HepG2 (cell line): ENCODE data around the gene DMPK. TPM values are rescaled to one million over a fixed set of nuclear protein-coding genes. Genes with fewer than 3 reads are reported as not detected.

Experiments used
- GATAD2A ChIP-seq: IDR thresholded peaks from 2 replicates; pipeline ENCODE4 v1.6.1; 2016
- IRX3 ChIP-seq: sonication (generic); formaldehyde crosslinking; IDR thresholded peaks from 2 replicates; pipeline ENCODE4 v1.8.1; 2023; ENCODE audit warnings: mild to moderate bottlenecking, low read depth, missing genetic modification reagents, borderline replicate concordance
- MED1 ChIP-seq: sonication (generic); formaldehyde crosslinking; IDR thresholded peaks from 2 replicates; pipeline ENCODE4 v1.4.0; 2020; ENCODE audit warnings: missing genetic modification reagents
- NRL ChIP-seq: sonication (generic); formaldehyde crosslinking; IDR thresholded peaks from 2 replicates; pipeline ENCODE4 v1.5.0; 2020; ENCODE audit warnings: missing genetic modification reagents, mild to moderate bottlenecking, moderate library complexity, borderline replicate concordance
- RARA ChIP-seq: IDR thresholded peaks from 2 replicates; pipeline ENCODE4 v1.6.1; 2016; ENCODE audit warnings: missing genetic modification reagents, missing compliant biosample characterization
- RBM39 ChIP-seq: fragments of 200-400 bp; formaldehyde crosslinking; IDR thresholded peaks from one replicate; pipeline ENCODE4 v1.6.1; 2018; ENCODE audit warnings: antibody characterized with exemption, mild to moderate bottlenecking, low read depth, low read length; ENCODE audit not compliant: poor library complexity, severe bottlenecking
- RFXAP ChIP-seq: sonication (generic); formaldehyde crosslinking; IDR thresholded peaks from 2 replicates; pipeline ENCODE4 v1.4.0; 2020; ENCODE audit warnings: missing genetic modification reagents, borderline replicate concordance
- TARDBP ChIP-seq: sonication (generic); formaldehyde crosslinking; IDR thresholded peaks from 2 replicates; pipeline ENCODE4 v1.8.0; 2022; ENCODE audit warnings: mild to moderate bottlenecking, missing genetic modification reagents
- TEAD3 ChIP-seq: optimal IDR thresholded peaks from 2 replicates; pipeline ENCODE3; 2016; ENCODE audit warnings: borderline replicate concordance
- U2AF1 ChIP-seq: fragments of 200-400 bp; formaldehyde crosslinking; optimal IDR thresholded peaks from 2 replicates; pipeline ENCODE3; 2017; ENCODE audit warnings: mild to moderate bottlenecking, low read depth, low read length
- ZMAT3 ChIP-seq: sonication (generic); formaldehyde crosslinking; conservative IDR thresholded peaks from 2 replicates; pipeline ENCODE4 v1.7.0; 2021; ENCODE audit warnings: missing genetic modification reagents
- ZNF614 ChIP-seq: IDR thresholded peaks from 2 replicates; pipeline ENCODE4 v1.6.1; 2018; ENCODE audit warnings: missing biosample characterization, missing genetic modification reagents, inconsistent platforms, borderline replicate concordance
- ZNF720 ChIP-seq: sonication (generic); formaldehyde crosslinking; IDR thresholded peaks from 2 replicates; pipeline ENCODE4 v1.4.0; 2020; ENCODE audit warnings: missing genetic modification reagents
- polyA plus RNA-seq, 8 experiments: library from polyadenylated mRNA; depleted of rRNA in 3 of 8; stranded (reverse) in 7 of 8; unstranded in 1 of 8; fragments of >200 nt; fragmentation: Illumina TruSeq in 4 of 8; extraction: Trizol in 4 of 8; gene quantifications; 2 replicates each; pipeline versions ENCODE4 v1.2.1 to v1.2.3, GENCODE V29; 2011 to 2016; ENCODE audit warnings: low read depth in 4 of 8, missing spikeins in 1 of 8, mixed read lengths in 1 of 8; ENCODE audit not compliant: insufficient read depth in 1 of 8
- total RNA-seq, 5 experiments: library from RNA; depleted of rRNA; stranded (reverse); fragments of >200 nt; fragmentation: Illumina TruSeq; extraction: Trizol; gene quantifications; 2 replicates each; pipeline ENCODE4 v1.2.3, GENCODE V29; 2016; ENCODE audit warnings: low read depth in 1 of 5
- TF ChIP-seq, protein P1 (sequence below), 2 experiments: sonication (generic) in 1 of 2; formaldehyde crosslinking in 1 of 2; IDR thresholded peaks; 2 replicates each; pipeline versions ENCODE4 v1.4.0 to v1.6.1; 2018 to 2020; ENCODE audit warnings: missing genetic modification reagents in 2 of 2, borderline replicate concordance in 1 of 2, low read depth in 1 of 2, mild to moderate bottlenecking in 1 of 2, missing biosample characterization in 1 of 2
- TF ChIP-seq, protein P2 (sequence below): IDR thresholded peaks from 2 replicates; pipeline ENCODE4 v1.6.1; 2016; ENCODE audit warnings: low read depth, borderline replicate concordance
- TF ChIP-seq, protein P3 (sequence below): sonication (generic); formaldehyde crosslinking; IDR thresholded peaks from 2 replicates; pipeline ENCODE4 v1.4.0; 2020; ENCODE audit warnings: missing genetic modification reagents, borderline replicate concordance
- TF ChIP-seq, protein P4 (sequence below): sonication (generic); formaldehyde crosslinking; IDR thresholded peaks from 2 replicates; pipeline ENCODE4 v1.4.0; 2020; ENCODE audit warnings: mild to moderate bottlenecking, missing genetic modification reagents
- TF ChIP-seq, protein P5 (sequence below): sonication (generic); formaldehyde crosslinking; IDR thresholded peaks from 2 replicates; pipeline ENCODE4 v1.4.0; 2020; ENCODE audit warnings: missing genetic modification reagents, mild to moderate bottlenecking, borderline replicate concordance

DMPK gene
- total and polyA plus RNA-seq, 2 of the 13 experiments (the other 11 are each of a cell fraction or from before 2014, with no cell fraction given): 5.3 to 8.8 TPM

DNA sequence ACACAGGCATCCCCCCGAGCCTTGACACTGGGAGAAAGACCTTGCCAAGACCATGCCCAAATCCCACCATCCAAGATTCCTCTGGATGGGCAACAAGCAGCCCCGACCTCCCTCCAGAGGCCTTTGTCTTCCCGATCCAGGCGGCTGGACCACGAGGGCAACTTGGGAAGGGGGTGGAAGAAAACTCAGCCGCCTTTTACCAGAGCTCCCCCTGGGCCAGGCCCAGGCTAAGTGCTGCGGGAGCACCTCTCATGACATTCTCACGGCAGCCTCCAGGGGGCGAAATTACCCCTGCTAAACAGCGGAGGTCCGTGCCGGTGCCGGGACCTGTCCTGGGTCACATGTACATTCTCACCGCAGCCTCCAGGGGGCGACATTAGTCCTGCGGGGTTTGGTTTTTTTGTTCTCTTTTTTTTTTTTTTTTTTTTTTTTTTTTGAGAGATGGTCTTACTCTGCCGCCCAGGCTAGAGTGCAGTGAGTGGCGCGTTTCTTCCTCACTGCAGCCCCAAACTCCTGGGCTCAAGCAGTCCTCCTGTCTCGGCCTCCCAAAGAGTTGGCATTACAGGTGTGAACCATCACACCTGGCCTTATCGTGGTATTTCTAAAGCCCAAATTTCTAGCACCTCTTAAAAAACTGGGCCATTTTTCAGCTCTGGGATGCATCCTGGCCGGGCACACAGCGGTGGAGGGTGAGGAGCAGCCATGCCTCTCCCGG lies 34.9 kb upstream of the DMPK start (continued):
- TF ChIP-seq, protein P1, sequence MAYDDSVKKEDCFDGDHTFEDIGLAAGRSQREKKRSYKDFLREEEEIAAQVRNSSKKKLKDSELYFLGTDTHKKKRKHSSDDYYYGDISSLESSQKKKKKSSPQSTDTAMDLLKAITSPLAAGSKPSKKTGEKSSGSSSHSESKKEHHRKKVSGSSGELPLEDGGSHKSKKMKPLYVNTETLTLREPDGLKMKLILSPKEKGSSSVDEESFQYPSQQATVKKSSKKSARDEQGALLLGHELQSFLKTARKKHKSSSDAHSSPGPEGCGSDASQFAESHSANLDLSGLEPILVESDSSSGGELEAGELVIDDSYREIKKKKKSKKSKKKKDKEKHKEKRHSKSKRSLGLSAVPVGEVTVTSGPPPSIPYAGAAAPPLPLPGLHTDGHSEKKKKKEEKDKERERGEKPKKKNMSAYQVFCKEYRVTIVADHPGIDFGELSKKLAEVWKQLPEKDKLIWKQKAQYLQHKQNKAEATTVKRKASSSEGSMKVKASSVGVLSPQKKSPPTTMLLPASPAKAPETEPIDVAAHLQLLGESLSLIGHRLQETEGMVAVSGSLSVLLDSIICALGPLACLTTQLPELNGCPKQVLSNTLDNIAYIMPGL (CRISPR knock-in tag; IDR thresholded peaks at IDR 0.05; ENCODE audit: borderline replicate concordance in 1 of 2, low read depth in 1 of 2): peak; percentile 81 to 93
- TF ChIP-seq TEAD3 (CRISPR knock-in tag): peak; percentile 78
- TF ChIP-seq NRL (CRISPR knock-in tag): peak; percentile 31; the same call in 1 of the 2 replicates
- TF ChIP-seq, protein P2, sequence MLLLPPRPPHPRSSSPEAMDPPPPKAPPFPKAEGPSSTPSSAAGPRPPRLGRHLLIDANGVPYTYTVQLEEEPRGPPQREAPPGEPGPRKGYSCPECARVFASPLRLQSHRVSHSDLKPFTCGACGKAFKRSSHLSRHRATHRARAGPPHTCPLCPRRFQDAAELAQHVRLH (CRISPR knock-in tag): peak; percentile 73; the same call in 1 of the 2 replicates
- TF ChIP-seq MED1 (CRISPR knock-in tag): peak; percentile 57
- peak; percentile 47 for TF ChIP-seq U2AF1
- TF ChIP-seq RARA: 0 out of 2 replicates have a peak, but pooled peaks have one; percentile 14
- TF ChIP-seq, protein P3, sequence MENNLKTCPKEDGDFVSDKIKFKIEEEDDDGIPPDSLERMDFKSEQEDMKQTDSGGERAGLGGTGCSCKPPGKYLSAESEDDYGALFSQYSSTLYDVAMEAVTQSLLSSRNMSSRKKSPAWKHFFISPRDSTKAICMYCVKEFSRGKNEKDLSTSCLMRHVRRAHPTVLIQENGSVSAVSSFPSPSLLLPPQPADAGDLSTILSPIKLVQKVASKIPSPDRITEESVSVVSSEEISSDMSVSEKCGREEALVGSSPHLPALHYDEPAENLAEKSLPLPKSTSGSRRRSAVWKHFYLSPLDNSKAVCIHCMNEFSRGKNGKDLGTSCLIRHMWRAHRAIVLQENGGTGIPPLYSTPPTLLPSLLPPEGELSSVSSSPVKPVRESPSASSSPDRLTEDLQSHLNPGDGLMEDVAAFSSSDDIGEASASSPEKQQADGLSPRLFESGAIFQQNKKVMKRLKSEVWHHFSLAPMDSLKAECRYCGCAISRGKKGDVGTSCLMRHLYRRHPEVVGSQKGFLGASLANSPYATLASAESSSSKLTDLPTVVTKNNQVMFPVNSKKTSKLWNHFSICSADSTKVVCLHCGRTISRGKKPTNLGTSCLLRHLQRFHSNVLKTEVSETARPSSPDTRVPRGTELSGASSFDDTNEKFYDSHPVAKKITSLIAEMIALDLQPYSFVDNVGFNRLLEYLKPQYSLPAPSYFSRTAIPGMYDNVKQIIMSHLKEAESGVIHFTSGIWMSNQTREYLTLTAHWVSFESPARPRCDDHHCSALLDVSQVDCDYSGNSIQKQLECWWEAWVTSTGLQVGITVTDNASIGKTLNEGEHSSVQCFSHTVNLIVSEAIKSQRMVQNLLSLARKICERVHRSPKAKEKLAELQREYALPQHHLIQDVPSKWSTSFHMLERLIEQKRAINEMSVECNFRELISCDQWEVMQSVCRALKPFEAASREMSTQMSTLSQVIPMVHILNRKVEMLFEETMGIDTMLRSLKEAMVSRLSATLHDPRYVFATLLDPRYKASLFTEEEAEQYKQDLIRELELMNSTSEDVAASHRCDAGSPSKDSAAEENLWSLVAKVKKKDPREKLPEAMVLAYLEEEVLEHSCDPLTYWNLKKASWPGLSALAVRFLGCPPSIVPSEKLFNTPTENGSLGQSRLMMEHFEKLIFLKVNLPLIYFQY (CRISPR knock-in tag): peak; percentile 86
- 0 out of 2 replicates have a peak, but pooled peaks have one; percentile 33 for TF ChIP-seq TARDBP (CRISPR knock-in tag)
- TF ChIP-seq, protein P4, sequence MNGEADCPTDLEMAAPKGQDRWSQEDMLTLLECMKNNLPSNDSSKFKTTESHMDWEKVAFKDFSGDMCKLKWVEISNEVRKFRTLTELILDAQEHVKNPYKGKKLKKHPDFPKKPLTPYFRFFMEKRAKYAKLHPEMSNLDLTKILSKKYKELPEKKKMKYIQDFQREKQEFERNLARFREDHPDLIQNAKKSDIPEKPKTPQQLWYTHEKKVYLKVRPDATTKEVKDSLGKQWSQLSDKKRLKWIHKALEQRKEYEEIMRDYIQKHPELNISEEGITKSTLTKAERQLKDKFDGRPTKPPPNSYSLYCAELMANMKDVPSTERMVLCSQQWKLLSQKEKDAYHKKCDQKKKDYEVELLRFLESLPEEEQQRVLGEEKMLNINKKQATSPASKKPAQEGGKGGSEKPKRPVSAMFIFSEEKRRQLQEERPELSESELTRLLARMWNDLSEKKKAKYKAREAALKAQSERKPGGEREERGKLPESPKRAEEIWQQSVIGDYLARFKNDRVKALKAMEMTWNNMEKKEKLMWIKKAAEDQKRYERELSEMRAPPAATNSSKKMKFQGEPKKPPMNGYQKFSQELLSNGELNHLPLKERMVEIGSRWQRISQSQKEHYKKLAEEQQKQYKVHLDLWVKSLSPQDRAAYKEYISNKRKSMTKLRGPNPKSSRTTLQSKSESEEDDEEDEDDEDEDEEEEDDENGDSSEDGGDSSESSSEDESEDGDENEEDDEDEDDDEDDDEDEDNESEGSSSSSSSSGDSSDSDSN (CRISPR knock-in tag): peak; percentile 50; the same call in 1 of the 2 replicates
- peak; percentile 48; the same call in 1 of the 2 replicates for TF ChIP-seq ZNF614 (CRISPR knock-in tag)
- peak; percentile 54 for TF ChIP-seq GATAD2A (CRISPR knock-in tag)
- TF ChIP-seq, protein P5, sequence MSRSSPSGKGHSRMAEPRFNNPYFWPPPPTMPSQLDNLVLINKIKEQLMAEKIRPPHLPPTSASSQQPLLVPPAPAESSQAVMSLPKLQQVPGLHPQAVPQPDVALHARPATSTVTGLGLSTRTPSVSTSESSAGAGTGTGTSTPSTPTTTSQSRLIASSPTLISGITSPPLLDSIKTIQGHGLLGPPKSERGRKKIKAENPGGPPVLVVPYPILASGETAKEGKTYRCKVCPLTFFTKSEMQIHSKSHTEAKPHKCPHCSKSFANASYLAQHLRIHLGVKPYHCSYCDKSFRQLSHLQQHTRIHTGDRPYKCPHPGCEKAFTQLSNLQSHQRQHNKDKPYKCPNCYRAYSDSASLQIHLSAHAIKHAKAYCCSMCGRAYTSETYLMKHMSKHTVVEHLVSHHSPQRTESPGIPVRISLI: peak; percentile 96
- TF ChIP-seq ZNF720: no peak
- TF ChIP-seq RBM39: peak; percentile 95
- TF ChIP-seq RFXAP (CRISPR knock-in tag): 0 out of 2 replicates have a peak, but pooled peaks have one; percentile 30
- TF ChIP-seq ZMAT3 (CRISPR knock-in tag): no peak
- TF ChIP-seq IRX3 (CRISPR knock-in tag): no peak
